AG04449 (cell line): ENCODE measurements around the gene SNX6.

ENCODE experiments used
- CTCF ChIA-PET: fragments of 350-600 bp; formaldehyde crosslinking; extraction: SDS; loops from one replicate; lab custom pipeline; 2021; ENCODE audit warnings: antibody characterized with exemption; lab: Yijun Ruan, JAX
- POLR2A ChIA-PET: fragments of 400-600, 350-600 bp; formaldehyde crosslinking; extraction: SDS; loops from one replicate; lab custom pipeline; 2020; ENCODE audit warnings: antibody characterized with exemption, inconsistent platforms; lab: Yijun Ruan, JAX
- DNase-seq: peaks from one replicate; pipeline ENCODE4 v3.0.0-alpha.2; 2010; ENCODE audit warnings: low read depth, low spot score
- H3K4me3 ChIP-seq: 2 replicates; pipeline ENCODE4 v1.5.1; 2011; ENCODE audit warnings: low read depth, mild to moderate bottlenecking, control low read depth, low read length
- CTCF ChIP-seq: IDR thresholded peaks from one replicate; pipeline ENCODE4 v1.5.1; 2011; ENCODE audit warnings: mild to moderate bottlenecking, moderate library complexity, low read length, control low read depth, inconsistent platforms; ENCODE audit not compliant: insufficient read depth; ENCODE audit errors: missing control alignments

Gene SNX6

GRCh38 chr14:34632411-34632978 lies 2.5 kb upstream of the SNX6 start:
- DNase-seq, result no peak
- ChIA-PET POLR2A (no interaction called here), CTCF (interaction anchor here (0.7 to 0.8 kb wide), 3 partner anchors 9 to 90 kb away, joined by 3 read pairs; no protein-coding TSS in a partner anchor)
- no peak overlapping the region for H3K4me3 ChIP-seq
- no peak for TF ChIP-seq CTCF

- POLR2A ChIA-PET, result no interaction called here
These were observed 648 bp downstream of the SNX6 start for GRCh38 chr14:34629344-34629656.

GRCh38 chr14:34628681-34629135 lies 1.2 kb downstream of the SNX6 start:
- ChIA-PET CTCF (no interaction called here), POLR2A (no interaction called here)
- TF ChIP-seq CTCF, result no peak
- H3K4me3 ChIP-seq, result peak overlapping the region; percentile 97
- no peak for DNase-seq

More at GRCh38 chr14:34629344-34629656, 648 bp downstream of the SNX6 start:
- DNase-seq, result no peak
- no peak for TF ChIP-seq CTCF
- CTCF ChIA-PET, result no interaction called here
- H3K4me3 ChIP-seq, result peak overlapping the region; percentile 97

- ChIA-PET CTCF (no interaction called here), POLR2A (no interaction called here)
These were observed 6.4 kb downstream of the SNX6 start for GRCh38 chr14:34623506-34623905.

DNA sequence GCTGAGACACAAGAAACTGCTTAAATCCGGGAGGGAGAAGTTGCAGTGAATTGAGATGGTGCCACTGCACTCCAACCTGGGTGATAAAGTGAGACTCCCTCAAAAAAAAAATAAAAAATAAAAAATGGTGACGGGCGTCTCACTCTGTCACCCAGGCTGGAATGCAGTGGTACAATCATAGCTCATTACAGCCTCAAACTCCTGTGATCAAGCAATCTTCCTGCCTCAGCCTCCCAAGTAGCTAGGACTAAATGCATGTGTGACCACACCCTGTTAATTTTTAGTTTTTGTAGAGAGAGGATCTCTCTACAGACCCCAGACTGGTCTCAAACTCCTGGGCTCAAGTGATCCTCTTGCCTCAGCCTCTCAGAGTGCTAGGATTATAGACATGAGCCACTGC lies 9.1 kb downstream of the SNX6 start:
- no peak for TF ChIP-seq CTCF
- ChIA-PET POLR2A (no interaction called here), CTCF (interaction anchor here (0.7 kb wide), 1 partner anchor 102 kb away, joined by 3 read pairs; no protein-coding TSS in a partner anchor)
- no peak overlapping the region for H3K4me3 ChIP-seq
- no peak for DNase-seq

More at GRCh38 chr14:34623506-34623905, 6.4 kb downstream of the SNX6 start:
- no peak for TF ChIP-seq CTCF
- DNase-seq, result no peak
- no peak overlapping the region for H3K4me3 ChIP-seq

DNA sequence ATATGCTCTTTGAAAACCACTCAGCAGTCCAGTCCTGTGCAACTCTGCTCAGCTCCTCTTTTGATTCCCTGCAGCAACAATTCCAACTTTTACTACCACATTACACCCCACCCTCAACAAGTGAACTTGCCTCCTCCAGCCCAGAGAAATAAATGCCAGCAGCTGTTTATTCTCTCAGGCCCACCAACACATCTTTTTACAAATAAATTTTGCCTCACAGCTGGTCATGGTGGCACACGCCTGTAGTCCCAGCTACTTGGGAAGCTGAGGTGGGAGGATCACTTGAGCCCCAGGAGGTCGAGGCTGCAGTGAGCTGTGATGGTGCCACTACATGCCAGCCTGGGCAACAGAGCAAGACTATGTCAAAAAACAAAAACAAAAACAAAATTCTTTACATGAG lies 9.8 kb downstream of the SNX6 start:
- H3K4me3 ChIP-seq, result no peak overlapping the region
- no peak for TF ChIP-seq CTCF
- ChIA-PET POLR2A (interaction anchor here (0.6 kb wide), 1 partner anchor 43 kb away, joined by 3 read pairs; no protein-coding TSS in a partner anchor), CTCF (no interaction called here)
- no peak for DNase-seq
